H1 (cell line): Measurements from ENCODE around the gene GAGE12J. TPM values are rescaled to one million over a fixed set of nuclear protein-coding genes. Genes with fewer than 3 reads are reported as not detected.

Experiments used
- CTCF ChIA-PET: fragments of 300-600 bp; sonication (Branson Sonifier 250); formaldehyde crosslinking; loops from one replicate; lab custom pipeline; 2021; ENCODE audit not compliant: partially characterized antibody; lab: Charles Lee
- POLR2A ChIA-PET: fragments of 300-600 bp; sonication (Branson Sonifier 250); formaldehyde crosslinking; loops from one replicate; lab custom pipeline; 2021; ENCODE audit warnings: inconsistent platforms; ENCODE audit not compliant: partially characterized antibody; lab: Charles Lee
- DNase-seq, 2 experiments: peaks; one replicate each; pipeline versions ENCODE4 v3.0.0 to v3.0.0-alpha.2; 2010 to 2022; ENCODE audit warnings: low spot score in 2 of 2, low read depth in 1 of 2, mixed read lengths in 1 of 2
- FAIRE-seq: peaks from 2 replicates; lab custom pipeline; 2011; peaks lifted over from hg19 to GRCh38; lab: Jason Lieb, UNC
- H2AFZ ChIP-seq: 2 replicates; pipeline ENCODE4 v1.8.1; 2012; ENCODE audit warnings: low read length, inconsistent platforms
- H2AK5ac ChIP-seq: 2 replicates; pipeline ENCODE4 v1.6.1; 2013; ENCODE audit warnings: low read depth, low read length
- H2BK120ac ChIP-seq: replicated peaks from 2 replicates; pipeline ENCODE3; 2013; ENCODE audit warnings: low read depth, low read length, inconsistent platforms
- H2BK12ac ChIP-seq: 2 replicates; pipeline ENCODE4 v1.6.1; 2013; ENCODE audit warnings: low read depth, low read length
- H2BK15ac ChIP-seq: 2 replicates; pipeline ENCODE4 v1.6.1; 2013; ENCODE audit warnings: low read length
- H2BK20ac ChIP-seq: 2 replicates; pipeline ENCODE4 v1.6.1; 2013; ENCODE audit warnings: low read length
- H2BK5ac ChIP-seq: 2 replicates; pipeline ENCODE4 v1.6.1; 2013; ENCODE audit warnings: low read depth, low read length
- H3K14ac ChIP-seq: 2 replicates; pipeline ENCODE4 v1.6.1; 2013; ENCODE audit warnings: inconsistent platforms; ENCODE audit not compliant: insufficient read length
- H3K18ac ChIP-seq: 2 replicates; pipeline ENCODE4 v1.6.1; 2013; ENCODE audit warnings: low read length; ENCODE audit errors: extremely low read depth
- H3K23ac ChIP-seq: 2 replicates; pipeline ENCODE4 v1.6.1; 2013; ENCODE audit warnings: inconsistent platforms; ENCODE audit not compliant: insufficient read length
- H3K23me2 ChIP-seq: 2 replicates; pipeline ENCODE4 v1.6.1; 2013; ENCODE audit warnings: low read depth, low read length
- H3K27ac ChIP-seq: 2 replicates; pipeline ENCODE4 v1.6.1; 2011; ENCODE audit warnings: low read depth, low read length, inconsistent platforms
- H3K27me3 ChIP-seq, 4 experiments: replicated peaks in 1 of 4; 1 replicate in 1 of 4; 2 replicates in 3 of 4; pipeline versions ENCODE4 v1.6.1 to v1.8.1; 2011 to 2013; ENCODE audit warnings: low read length in 3 of 4, mild to moderate bottlenecking in 3 of 4, inconsistent platforms in 2 of 4, mixed read lengths in 2 of 4, moderate library complexity in 1 of 4; ENCODE audit not compliant: control insufficient read depth in 3 of 4, insufficient read depth in 3 of 4; ENCODE audit errors: extremely low read depth in 1 of 4
- H3K36me3 ChIP-seq, 4 experiments: 2 replicates each; pipeline versions ENCODE4 v1.6.1 to v1.8.1; 2011 to 2013; ENCODE audit warnings: mild to moderate bottlenecking in 4 of 4, low read length in 3 of 4, moderate library complexity in 2 of 4, control low read depth in 1 of 4, inconsistent platforms in 1 of 4; ENCODE audit not compliant: insufficient read depth in 4 of 4, control insufficient read depth in 2 of 4
- H3K4ac ChIP-seq: replicated peaks from 2 replicates; pipeline ENCODE3; 2013; ENCODE audit warnings: low read length, low read depth, mixed read lengths, inconsistent platforms; ENCODE audit not compliant: insufficient read length
- H3K4me1 ChIP-seq, 4 experiments: replicated peaks in 1 of 4; 1 replicate in 1 of 4; 2 replicates in 3 of 4; pipeline versions ENCODE4 v1.6.1 to v1.8.1; 2011 to 2013; ENCODE audit warnings: low read length in 3 of 4, inconsistent platforms in 2 of 4, mixed read lengths in 1 of 4; ENCODE audit not compliant: insufficient read depth in 4 of 4, control insufficient read depth in 3 of 4
- H3K4me2 ChIP-seq, 2 experiments: 2 replicates each; pipeline versions ENCODE4 v1.6.1 to v1.8.1; 2011 to 2013; ENCODE audit warnings: low read depth in 2 of 2, low read length in 2 of 2, control low read depth in 1 of 2, inconsistent platforms in 1 of 2, mild to moderate bottlenecking in 1 of 2; ENCODE audit not compliant: insufficient read depth in 1 of 2
- H3K4me3 ChIP-seq, 4 experiments: fragments of 200-600, 300-600 bp in 1 of 4; sonication (generic), shearing (Covaris generic), sonication (Bioruptor Twin) in 1 of 4; 2 replicates each; pipeline versions ENCODE4 v1.5.1 to v1.8.1; 2011 to 2016; ENCODE audit warnings: low read length in 4 of 4, low read depth in 3 of 4, control low read depth in 2 of 4, inconsistent platforms in 2 of 4, mild to moderate bottlenecking in 2 of 4, mixed read lengths in 1 of 4, moderate library complexity in 1 of 4; ENCODE audit not compliant: insufficient read depth in 2 of 4; ENCODE audit errors: extremely low read depth in 1 of 4
- H3K56ac ChIP-seq: replicated peaks from 2 replicates; pipeline ENCODE3; 2013; ENCODE audit warnings: low read depth, mild to moderate bottlenecking, mixed read lengths, low read length, inconsistent platforms; ENCODE audit not compliant: insufficient read length
- H3K79me1 ChIP-seq: 2 replicates; pipeline ENCODE4 v1.6.1; 2013; ENCODE audit warnings: low read depth, low read length, control low read depth
- H3K79me2 ChIP-seq, 2 experiments: 2 replicates each; pipeline versions ENCODE4 v1.6.1 to v1.8.1; 2012 to 2013; ENCODE audit warnings: low read length in 2 of 2, mild to moderate bottlenecking in 2 of 2, inconsistent platforms in 1 of 2; ENCODE audit not compliant: insufficient read depth in 2 of 2, control insufficient read depth in 1 of 2
- H3K9ac ChIP-seq, 4 experiments: replicated peaks in 1 of 4; 1 replicate in 1 of 4; 2 replicates in 3 of 4; pipeline versions ENCODE4 v1.6.1 to v1.8.1; 2011 to 2013; ENCODE audit warnings: low read depth in 3 of 4, low read length in 3 of 4, control low read depth in 2 of 4, mild to moderate bottlenecking in 2 of 4, moderate library complexity in 2 of 4, inconsistent platforms in 1 of 4; ENCODE audit errors: extremely low read depth in 1 of 4
- H3K9me3 ChIP-seq, 2 experiments: 2 replicates each; pipeline versions ENCODE4 v1.6.1 to v1.8.1; 2012 to 2013; ENCODE audit warnings: mild to moderate bottlenecking in 2 of 2, moderate library complexity in 2 of 2, control low read depth in 1 of 2, inconsistent platforms in 1 of 2, low read depth in 1 of 2, low read length in 1 of 2, mixed read lengths in 1 of 2; ENCODE audit not compliant: insufficient read depth in 2 of 2
- H4K20me1 ChIP-seq, 2 experiments: replicated peaks in 1 of 2; 2 replicates each; pipeline versions ENCODE3 to v1.8.1; 2011 to 2013; ENCODE audit warnings: inconsistent platforms in 2 of 2, low read length in 2 of 2, mild to moderate bottlenecking in 1 of 2; ENCODE audit not compliant: insufficient read depth in 2 of 2, control insufficient read depth in 1 of 2
- H4K5ac ChIP-seq: 2 replicates; pipeline ENCODE4 v1.6.1; 2013; ENCODE audit warnings: low read length, low read depth, mixed read lengths, inconsistent platforms; ENCODE audit not compliant: insufficient read length
- H4K8ac ChIP-seq: 2 replicates; pipeline ENCODE4 v1.8.0; 2013; ENCODE audit warnings: mild to moderate bottlenecking, moderate library complexity, low read length, inconsistent platforms; ENCODE audit not compliant: insufficient read depth; ENCODE audit errors: extremely low read depth
- H4K91ac ChIP-seq: replicated peaks from 2 replicates; pipeline ENCODE3; 2013; ENCODE audit warnings: low read length, mixed read lengths, inconsistent platforms; ENCODE audit not compliant: insufficient read length
- ATF3 ChIP-seq: IDR thresholded peaks from 2 replicates; pipeline ENCODE4 v1.6.1; 2011; ENCODE audit warnings: low read depth, mild to moderate bottlenecking, low read length; ENCODE audit not compliant: insufficient read depth
- CTCF ChIP-seq, 3 experiments: IDR thresholded peaks; 1 replicate in 2 of 3; 2 replicates in 1 of 3; pipeline versions ENCODE4 v1.5.1 to v1.6.1; 2011; ENCODE audit warnings: low read length in 3 of 3, mild to moderate bottlenecking in 3 of 3, inconsistent platforms in 2 of 3, low read depth in 1 of 3, moderate library complexity in 1 of 3; ENCODE audit not compliant: insufficient read depth in 1 of 3; ENCODE audit errors: control extremely low read depth in 1 of 3
- POU5F1 ChIP-seq: IDR thresholded peaks from 2 replicates; pipeline ENCODE4 v1.6.1; 2011; ENCODE audit warnings: low read depth, mild to moderate bottlenecking, low read length, moderate library complexity
- RNF2 ChIP-seq: fragments of 200-900, 300-1000 bp; sonication (generic); IDR thresholded peaks from 2 replicates; pipeline ENCODE4 v1.7.1; 2016; ENCODE audit warnings: borderline replicate concordance, low read depth, mild to moderate bottlenecking, antibody characterized with exemption, low read length; ENCODE audit not compliant: poor library complexity, severe bottlenecking; ENCODE audit errors: missing control alignments
- RXRA ChIP-seq: IDR thresholded peaks from 2 replicates; pipeline ENCODE4 v1.6.1; 2011; ENCODE audit warnings: low read depth, mild to moderate bottlenecking, low read length, moderate library complexity; ENCODE audit not compliant: insufficient read depth
- SRF ChIP-seq: IDR thresholded peaks from 2 replicates; pipeline ENCODE4 v1.6.1; 2011; ENCODE audit warnings: mild to moderate bottlenecking, low read depth, low read length, moderate library complexity
- WGBS, 2 experiments: shearing (Covaris generic) in 1 of 2; methylation state at CpG; one replicate each; pipeline versions ENCODE4 v1.1.6 to v1.1.7; 2013 to 2015; ENCODE audit warnings: low lambda C conversion rate in 2 of 2, mixed read lengths in 2 of 2, inconsistent platforms in 1 of 2, low coverage in 1 of 2, missing lambda C conversion rate in 1 of 2; ENCODE audit not compliant: insufficient replicate concordance in 2 of 2, insufficient coverage in 1 of 2, insufficient read length in 1 of 2; ENCODE audit errors: extremely low coverage in 1 of 2, missing lambda C conversion rate in 1 of 2; 5-methylcytosine and 5-hydroxymethylcytosine counted together
- polyA plus RNA-seq, 7 experiments: library from polyadenylated mRNA; depleted of rRNA in 3 of 7; stranded (reverse) in 5 of 7; unstranded in 2 of 7; fragments of >200 nt in 5 of 7; fragments of 200-250 nt in 2 of 7; gene quantifications; 1 replicate in 5 of 7; 2 replicates in 1 of 7; 4 replicates in 1 of 7; pipeline versions ENCODE4 v1.2.1 to v1.2.3, GENCODE V29; 2011 to 2013; ENCODE audit warnings: missing spikeins in 2 of 7, mixed read lengths in 2 of 7
- total RNA-seq: library from RNA; stranded (reverse); fragmentation: NEBNext Ultra II Directional; extraction: Animal tissue kit (Norgen Biotek cat#: 25700); gene quantifications from 2 replicates; pipeline ENCODE4 v1.2.1, GENCODE V29; 2021

The GAGE12J gene
- total and polyA plus RNA-seq, 2 of the 8 experiments (the other 6 are each of a cell fraction or from before 2014, with no cell fraction given), result not detected

GRCh38 chrX:49312176-49312575 lies 9.7 kb upstream of the GAGE12J start:
- Histone ChIP-seq H3K9ac (no peak overlapping the region), H3K4me2 (no peak overlapping the region), H2AK5ac (no peak overlapping the region), H3K23ac (no peak overlapping the region), H3K18ac (no peak overlapping the region; the same call in 1 of the 2 replicates), H2BK20ac (no peak overlapping the region), H4K8ac (no peak overlapping the region), H3K56ac (no peak overlapping the region), H2BK12ac (no peak overlapping the region), H3K23me2 (no peaks in the 10 kb centered on the region; the same call in 1 of the 2 replicates), H4K5ac (no peak overlapping the region), H3K4me1 (peaks cover 4 to 22% (median 12%) of the 10 kb centered on the region in 4 experiments), H3K36me3 (no peaks in the 10 kb centered on the region), H3K27ac (no peak overlapping the region), H2AFZ (no peak overlapping the region), H3K27me3 (no peaks in the 10 kb centered on the region), H2BK120ac (no peak overlapping the region), H3K9me3 (no peaks in the 10 kb centered on the region), H4K20me1 (no peaks in the 10 kb centered on the region), H4K91ac (no peak overlapping the region), H3K4me3 (no peak overlapping the region), H3K14ac (no peak overlapping the region), H3K79me2 (no peaks in the 10 kb centered on the region), H2BK15ac (no peak overlapping the region), H2BK5ac (no peak overlapping the region), H3K4ac (no peak overlapping the region), H3K79me1 (no peaks in the 10 kb centered on the region)
- ChIA-PET POLR2A (no interaction called here), CTCF (no interaction called here)
- DNase-seq, result no peak
- FAIRE-seq, result no peak
- 87% methylated on average over 2 of the region's 2 CpGs; no CpG with 5 or more reads in 1 of the 2 experiments for WGBS, 2 experiments
- TF ChIP-seq CTCF (IDR thresholded peaks at IDR 0.05; ENCODE audit: control extremely low read depth in 1 of 3, insufficient read depth in 1 of 3, low read depth in 1 of 3, low read length in 3 of 3) (no peak), POU5F1 (no peak), RXRA (no peak), RNF2 (no peak), SRF (no peak), ATF3 (no peak)
